HG02885 (cell line): ENCODE measurements around the gene BNC2.

Experiments used
- ATAC-seq: cut with Tn5 transposase; IDR thresholded peaks from one replicate; pipeline ENCODE4 v1.9.1; 2021; ENCODE audit warnings: mild to moderate bottlenecking; ENCODE audit not compliant: unreplicated experiment, poor library complexity

Gene BNC2

DNA sequence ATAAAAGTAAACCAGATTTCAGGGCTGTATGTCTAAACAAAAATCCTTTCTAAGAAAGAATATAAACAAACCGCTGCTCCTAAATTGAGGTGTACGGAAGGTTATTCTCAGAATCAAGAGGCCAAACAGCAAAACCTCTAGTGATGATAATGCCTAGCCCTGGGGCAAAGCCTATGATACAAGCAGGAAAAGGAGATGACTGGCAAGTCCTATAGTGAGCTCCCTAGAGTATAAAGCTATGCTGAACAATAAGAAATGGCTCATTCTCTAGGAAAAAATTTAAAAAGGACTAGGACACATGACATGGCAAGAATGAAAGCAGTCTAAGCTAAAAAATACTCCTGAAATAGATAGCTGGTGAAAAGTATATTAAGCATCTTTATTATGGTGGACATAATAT, 187.1 kb downstream of the BNC2 start:
- ATAC-seq = no peak

DNA sequence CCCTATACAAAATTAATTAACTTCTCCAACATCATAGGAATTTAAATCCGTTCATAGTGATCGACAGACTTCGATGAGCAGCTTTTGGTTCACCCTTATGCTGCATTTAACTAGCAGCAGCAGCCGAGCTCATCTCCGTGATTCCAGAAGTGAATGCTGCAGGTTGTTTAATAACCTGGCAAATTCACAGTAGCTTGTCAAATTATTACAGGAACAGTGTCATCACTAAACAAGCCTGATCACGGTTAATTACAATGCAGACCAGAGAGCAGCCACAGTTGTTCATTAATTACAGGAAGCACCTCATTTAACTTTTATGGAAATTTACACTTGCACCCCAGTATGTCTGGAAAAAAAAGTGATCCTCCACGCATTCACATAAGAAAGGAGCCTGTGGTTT, 188.2 kb downstream of the BNC2 start:
- ATAC-seq = no peak

DNA sequence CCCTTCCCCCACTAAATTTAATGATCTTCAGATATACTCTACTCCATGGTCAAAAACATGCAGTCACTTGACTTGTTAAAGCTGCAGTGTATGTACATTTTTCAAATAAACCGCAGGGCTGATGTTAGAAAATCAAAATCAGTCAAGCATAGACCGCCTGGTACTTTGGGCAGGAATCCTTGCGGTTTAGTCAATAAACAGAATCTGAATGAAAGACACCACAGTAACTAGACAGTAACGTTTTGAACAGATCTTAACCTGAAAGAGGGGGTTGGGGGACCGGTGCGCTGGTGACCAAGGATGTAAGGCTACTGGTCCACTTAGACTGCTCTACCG, 188.8 kb downstream of the BNC2 start:
- ATAC-seq = no peak

DNA sequence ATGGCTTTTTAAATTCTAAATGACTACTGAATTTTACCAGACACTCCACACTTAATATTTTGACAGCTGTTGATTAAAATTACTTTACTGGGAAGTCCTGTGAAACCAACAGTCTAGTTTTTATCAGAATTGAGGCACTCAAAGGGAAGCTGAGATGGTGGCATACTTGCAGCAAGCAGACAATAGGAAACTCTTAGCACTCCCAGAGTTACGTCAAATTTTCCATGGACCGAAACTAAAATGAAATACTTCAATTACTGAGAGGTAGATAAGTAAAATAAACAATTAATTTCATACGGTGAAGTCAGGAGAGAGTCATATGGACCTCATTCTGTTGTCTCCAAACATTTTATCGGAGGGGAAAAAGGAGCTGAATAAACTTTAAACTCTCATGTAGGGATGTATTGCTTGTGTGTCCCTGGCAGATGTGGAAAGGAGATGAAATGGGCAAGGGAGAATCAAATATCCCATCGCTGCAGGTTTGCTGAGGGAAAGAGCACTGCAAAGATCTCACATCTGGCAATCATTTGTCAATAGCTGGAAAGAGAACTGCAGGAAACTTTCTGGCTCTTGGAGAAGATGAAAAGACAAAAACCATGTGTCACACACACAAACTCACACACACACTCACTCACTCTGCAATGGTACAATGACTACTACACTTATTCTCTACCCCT, 189.4 kb downstream of the BNC2 start:
- no peak for ATAC-seq

DNA sequence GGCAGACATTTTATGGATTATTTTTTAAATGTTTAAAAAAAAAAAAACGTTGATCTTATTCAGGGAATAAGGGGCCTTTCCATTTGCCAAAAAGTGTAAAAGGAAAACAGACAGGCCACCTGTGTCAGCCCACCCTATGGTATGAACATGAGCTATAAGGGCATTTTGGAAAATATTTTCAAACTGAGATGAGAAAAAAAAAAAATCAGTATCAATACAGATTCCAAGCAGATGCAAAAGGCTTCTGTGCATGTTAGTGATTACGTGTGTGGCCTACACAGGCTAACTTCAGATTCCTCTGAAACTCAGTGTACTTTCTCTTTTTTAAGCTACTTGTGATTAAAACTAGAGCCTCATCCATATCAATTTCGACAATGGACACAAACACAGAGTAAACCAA, 189.9 kb downstream of the BNC2 start:
- ATAC-seq = no peak

DNA sequence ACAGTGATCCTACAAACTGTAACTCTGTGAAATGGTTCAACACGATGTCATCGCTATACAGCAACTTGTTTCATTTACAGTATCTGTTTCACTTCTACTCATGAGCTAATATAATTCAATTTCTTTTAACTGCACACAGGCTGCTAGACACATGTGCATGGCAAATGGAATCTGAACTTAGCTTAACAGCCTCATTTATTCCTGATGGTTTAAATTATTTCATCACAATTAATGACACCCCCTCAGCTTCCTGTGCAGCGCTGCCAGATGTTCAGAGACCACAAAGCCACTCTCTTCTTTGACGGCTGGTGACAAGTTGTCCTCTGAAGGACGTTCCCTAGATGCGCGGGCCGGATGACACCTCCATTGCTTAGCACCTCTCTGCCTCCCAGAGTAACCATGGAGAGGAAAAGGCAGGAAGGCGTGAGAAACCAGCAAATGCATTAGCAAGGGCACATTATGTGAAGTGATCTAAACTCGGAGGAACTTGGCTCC, 191.1 kb downstream of the BNC2 start:
- ATAC-seq = no peak

DNA sequence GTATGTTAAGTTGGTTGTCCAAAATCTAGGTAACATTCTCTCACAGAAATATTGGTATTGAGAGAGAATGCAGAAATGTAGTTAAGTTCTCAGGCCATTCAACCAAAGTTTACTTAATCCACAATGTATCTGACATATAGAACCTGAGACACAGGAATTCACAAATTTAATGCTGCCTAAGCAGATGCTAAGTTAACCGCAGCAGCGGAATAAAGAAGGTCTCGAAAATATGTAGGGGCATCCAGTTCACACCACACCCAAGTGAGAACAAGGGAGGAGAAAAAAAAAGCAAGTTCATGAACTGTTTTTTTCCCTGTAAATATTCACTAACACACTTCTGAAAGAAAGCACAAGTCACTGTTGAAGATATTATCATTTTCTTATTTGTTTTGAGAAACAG, 194.0 kb downstream of the BNC2 start:
- ATAC-seq = no peak

DNA sequence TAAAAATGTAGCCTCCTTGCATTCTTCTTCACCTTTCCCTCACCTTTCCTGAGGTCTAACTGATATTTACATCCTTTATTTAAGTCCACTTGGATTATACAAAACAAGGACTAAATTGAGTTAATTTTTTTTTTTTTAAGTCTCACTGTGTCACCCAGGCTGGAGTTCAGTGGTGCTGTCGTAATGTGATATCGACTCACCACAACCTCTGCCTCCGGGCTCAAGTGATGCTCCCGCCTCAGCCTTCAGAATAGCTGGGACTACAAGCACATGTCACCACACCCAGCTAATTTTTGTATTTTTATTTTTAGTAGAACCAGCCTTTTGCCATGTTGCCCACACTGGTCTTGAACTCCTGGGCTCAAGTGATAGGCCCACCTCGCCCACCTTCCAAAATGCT, 195.3 kb downstream of the BNC2 start:
- no peak for ATAC-seq

DNA sequence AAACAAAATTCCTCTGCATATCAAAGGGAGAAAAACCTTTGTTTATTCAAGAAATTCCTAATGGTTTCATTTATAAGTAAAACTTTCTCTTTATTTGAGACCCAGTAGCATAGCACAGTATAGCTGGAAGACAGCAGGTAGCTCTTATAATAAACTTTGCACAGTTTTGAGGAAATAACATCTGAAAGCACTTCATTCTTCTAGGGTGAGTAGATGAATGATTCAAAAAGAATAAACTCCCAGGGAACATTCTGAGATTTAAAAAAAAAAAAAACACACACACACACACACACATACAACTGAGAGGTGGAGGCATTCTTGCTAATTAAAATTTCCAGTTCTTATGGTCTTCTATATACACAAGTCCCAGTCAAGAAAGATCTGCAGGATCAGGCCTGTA, 197.3 kb downstream of the BNC2 start:
- ATAC-seq = no peak

DNA sequence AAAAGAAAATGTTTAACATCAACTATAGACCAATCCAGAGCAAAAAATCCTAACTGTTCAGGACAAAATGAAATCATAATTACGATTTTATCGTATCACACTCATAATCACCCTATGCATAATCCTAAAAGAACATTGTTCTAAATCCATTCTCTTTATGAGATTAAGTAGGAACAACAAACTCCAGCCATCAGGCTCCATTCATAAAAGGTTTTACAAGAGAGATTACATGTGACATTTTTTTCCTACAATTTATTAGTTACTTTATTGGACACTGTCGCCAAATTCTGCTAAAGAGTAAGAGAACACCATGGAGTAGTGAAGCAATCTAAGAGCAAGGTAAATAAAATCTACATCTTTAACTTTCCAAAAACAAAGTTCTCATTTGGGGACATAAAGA, 198.0 kb downstream of the BNC2 start:
- no peak for ATAC-seq

DNA sequence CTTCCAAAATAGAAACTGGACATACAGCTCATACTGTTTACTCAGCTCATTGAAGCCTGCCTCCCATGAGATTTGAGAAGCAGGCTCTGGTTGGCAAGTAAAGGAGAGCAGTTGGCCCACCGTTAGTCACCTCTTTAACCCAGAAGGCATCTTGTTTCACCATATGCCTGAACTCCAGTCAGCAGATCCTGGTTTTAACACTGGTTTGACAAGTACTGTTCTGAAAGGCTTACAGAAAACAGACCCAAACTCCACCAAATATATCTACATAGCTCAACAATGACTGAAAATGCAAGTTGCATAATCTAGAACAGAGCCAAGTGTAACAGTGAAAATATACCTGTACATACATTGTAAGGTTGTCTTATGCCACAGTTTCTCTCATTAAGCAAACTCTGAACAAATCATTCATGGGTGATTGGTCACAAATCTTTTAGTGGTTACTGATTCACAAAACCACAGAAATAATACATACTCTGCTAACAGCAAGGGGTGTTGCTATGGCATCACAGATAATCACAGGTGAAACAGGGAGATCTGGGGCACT, 198.8 kb downstream of the BNC2 start:
- ATAC-seq = no peak

DNA sequence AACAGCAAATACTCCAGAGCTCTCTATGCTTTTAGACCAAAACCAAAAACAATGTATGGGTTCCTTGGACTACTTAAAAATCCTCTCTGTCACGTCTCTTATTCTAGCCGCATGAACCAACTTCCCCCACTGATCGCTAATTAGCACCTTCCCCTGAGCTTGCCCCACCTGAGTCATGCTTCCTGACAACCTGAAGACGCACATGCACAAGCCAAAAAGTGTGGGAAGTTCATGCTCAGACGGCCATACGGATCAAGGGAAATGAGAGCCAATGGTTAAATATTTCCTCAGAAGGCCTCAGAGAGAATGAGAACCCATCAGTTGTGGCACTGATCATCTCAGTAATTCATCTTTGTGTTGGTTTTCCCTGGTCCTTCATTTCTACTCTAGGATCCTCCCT, 199.7 kb downstream of the BNC2 start:
- ATAC-seq = no peak

DNA sequence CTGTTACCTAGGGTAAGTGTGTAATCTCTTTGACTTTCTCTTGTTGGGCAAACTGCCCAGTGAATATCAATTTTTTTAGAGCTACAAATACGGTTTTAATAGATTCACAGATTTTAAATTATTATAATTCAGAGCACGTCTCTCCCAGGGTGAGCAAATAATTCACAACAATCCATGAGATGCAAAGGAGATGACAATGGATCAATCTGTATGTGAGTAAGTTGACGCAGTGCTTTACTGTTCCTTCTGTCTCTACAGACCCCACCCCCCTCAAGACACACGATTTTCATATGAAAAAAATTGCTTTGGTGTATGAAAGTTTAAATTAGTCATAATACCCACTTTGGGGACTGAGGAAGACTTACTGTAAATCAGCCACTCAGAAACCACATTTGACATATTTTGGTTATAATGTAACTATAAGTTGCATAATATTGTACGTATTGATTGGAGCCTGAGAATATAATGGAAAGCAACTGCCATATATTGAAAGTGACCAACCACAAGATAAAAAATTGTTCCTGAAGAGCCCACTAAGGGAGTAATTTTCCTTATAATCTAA, 201.7 kb downstream of the BNC2 start:
- ATAC-seq = no peak

DNA sequence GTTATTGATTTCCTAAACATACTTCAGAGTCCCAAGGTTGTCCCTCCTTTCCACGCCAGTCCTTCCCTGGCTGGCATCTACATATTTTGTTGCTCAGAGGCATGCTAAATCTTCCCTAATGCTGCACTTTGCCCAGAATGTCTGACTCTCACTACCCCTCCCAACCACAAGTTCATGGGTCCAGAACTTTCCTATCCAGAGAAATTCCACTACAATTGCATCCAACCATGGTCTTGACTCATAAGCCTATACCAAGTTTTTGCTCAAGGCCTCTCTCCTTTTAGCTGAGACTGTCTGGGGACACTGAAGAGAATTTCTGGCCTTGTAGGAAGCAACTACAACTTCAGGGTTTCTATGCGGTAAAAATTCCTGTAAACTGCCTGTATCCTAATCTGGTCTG, 206.3 kb downstream of the BNC2 start:
- no peak for ATAC-seq

DNA sequence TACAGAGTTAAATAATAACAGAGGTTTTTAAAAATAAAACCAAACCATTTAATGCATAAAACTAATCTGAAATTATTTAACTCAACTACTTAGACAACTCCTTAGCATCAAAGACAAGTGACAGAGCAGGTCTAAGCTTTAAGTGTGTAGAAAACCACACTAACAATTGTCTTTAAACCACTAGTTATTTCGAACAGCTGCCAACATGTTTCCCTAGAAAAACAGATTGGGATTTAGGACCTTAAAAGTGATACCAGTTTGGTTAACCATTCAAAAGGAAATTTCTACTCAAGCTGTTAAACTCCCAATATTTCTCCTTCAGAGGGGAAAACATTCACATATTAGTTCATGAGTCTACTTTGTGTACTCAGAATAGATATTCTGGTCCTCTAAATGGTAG, 208.7 kb downstream of the BNC2 start:
- no peak for ATAC-seq

DNA sequence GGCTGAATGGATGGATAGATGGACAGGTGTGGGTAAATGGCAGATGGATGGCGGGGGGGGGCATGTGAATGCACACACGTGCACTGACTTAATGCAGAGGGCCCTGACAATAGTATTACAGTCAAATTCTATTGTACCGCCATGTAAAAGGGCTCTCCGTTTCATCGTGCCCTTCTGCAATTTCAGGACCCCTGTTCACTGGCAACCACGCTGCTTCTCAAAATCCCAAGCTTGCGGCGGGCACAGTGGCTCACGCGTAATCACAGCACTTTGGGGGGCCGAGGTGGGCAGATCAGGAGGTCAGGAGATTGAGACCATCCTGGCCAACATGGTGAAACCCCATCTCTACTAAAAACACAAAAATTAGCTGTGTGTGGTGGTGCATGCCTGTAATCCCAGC, 211.4 kb downstream of the BNC2 start:
- no peak for ATAC-seq

DNA sequence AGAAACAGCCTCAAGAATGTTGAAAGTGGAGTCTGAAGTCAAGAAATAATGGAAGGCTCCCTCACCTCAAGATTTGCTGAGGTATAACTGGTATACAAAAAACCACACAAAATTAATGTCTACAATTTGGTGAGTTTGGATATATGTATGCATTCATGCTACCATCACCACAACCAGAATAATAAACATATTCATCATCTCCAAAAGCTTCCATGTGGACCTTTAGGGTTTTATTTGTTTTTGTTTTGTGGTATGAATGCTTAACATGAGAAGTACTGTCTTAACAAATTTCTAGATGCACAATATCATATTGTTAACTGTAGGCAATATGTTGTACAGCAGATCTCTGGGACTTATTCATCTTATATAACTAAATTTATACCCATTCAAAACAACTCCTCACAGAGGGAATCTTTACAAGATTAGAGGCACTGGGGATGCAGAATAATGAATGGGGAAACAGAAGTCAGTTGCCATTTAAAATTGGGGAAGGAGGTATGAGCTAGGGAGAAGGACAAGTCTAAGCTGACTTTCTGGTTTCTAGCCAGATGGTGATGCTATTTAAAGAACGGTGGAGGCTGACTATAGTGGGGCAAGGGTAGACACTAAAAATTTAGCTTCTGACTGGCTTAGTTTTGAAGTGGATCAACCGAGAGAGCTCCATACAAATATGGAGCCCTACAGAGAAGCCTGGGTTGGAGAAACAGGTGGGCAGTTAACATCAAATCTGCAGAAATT, 213.9 kb downstream of the BNC2 start:
- ATAC-seq = no peak

DNA sequence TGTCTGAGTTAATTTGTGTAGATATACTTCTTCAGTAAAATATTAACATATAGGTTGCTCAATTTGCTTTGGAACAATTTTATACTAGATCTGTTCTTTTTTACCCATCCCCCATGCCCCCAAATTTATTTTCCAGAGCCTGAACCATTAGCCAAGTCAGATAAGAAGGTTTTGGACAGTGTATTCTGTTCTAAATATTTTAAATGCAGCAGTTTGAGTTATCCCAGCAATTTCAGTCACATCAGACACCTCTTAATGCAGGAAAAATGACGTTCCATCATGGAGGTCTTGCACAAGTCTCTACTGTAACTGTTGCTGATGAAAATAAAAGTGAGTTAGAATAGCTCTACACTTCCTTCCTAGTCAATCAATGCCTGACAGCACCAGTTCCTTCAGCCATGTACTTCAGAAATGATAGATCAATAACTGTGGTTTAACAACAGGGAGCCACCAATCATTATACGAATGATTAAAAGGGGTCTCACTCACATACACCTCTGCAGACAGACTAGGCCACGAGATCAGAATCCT, 215.8 kb downstream of the BNC2 start:
- ATAC-seq = no peak

DNA sequence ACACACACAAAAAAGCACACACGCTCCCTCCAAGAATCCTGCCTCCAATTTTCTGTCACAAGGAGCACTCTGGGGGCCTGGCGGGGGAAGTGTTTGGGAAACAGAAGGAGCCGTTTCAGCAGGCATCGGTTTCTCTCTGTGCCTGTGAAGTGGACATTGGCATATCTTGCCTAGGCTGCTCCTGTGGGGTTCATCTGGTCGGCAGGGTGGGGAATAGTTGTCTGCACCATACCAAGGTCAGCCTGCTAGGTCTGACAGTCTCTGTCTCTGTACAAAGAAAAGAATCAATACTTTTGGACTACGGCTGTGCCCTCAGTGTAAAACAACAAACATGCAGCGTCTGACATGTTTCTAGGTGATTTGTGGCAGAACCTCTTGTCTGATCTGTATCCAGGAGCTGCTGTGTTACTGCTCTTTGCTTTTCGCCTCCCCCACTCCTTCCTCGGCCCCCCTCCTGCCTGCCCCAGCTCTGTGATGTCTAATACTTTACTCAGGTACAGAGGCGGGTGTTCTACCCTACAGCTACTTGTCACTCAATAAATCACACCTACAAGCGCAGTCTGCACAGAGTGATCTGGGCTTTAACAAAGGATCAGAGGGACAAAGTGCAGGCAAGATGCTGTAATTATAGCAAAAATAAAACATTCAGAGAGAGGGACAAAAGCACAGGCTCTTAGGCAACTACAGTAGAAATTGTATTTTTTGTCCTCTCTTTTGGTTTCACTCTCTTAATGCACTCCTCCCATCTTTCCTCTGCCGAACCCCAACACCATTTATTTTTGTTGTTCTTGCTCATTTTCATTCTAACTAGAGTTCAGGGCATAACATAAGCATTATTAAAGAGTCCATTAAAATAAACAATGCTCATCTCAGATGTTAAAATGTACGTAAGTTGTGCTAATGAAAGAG, 216.7 kb downstream of the BNC2 start:
- no peak for ATAC-seq

DNA sequence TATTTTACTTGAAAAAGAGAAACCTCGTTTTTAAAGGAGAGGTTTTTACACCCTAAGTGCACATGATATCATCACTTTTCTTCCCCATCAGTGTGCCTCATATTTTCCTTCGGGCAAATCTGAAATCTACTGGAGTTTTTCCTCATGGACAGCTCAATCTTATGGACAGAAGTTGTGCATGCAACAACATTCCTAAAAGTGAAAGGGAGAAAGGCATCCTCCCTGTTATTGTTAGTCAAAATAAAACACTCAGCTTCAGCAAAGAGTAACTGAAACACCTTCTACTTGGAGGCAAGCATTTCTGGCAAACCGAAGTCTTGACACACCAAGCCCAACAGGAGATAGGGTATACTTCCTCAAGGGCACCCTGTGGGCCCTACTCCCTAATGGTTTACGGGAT, 217.9 kb downstream of the BNC2 start:
- ATAC-seq = no peak
